K562 (cell line): ENCODE measurements around the gene NPAS3. TPM values are rescaled to one million over a fixed set of nuclear protein-coding genes. Genes with fewer than 3 reads are reported as not detected.

Experiments
- ATAC-seq: fragments of 200-7000 bp; cut with Tn5 transposase; 3 replicates; pipeline ENCODE4 v1.9.1; 2020; ENCODE audit warnings: moderate library complexity
- BruUV-seq: library from RNA; stranded (reverse); fragments of 400-500 nt; replicated peaks from 2 replicates; lab custom pipeline; 2021; lab: Mats Ljungman, UMichigan
- CTCF ChIA-PET: fragments of 300-600 bp; formaldehyde crosslinking; extraction: SDS; loops from one replicate; lab custom pipeline; 2021; ENCODE audit warnings: low intra/inter-chr PET ratio; lab: Yijun Ruan, JAX
- POLR2A ChIA-PET: fragments of 300-600, 350-650 bp; sonication (Branson Sonifier 250); formaldehyde crosslinking; extraction: SDS; loops from one replicate; lab custom pipeline; 2021; ENCODE audit warnings: antibody characterized with exemption, inconsistent platforms; lab: Yijun Ruan, JAX
- DNase-seq, 4 experiments: peaks; one replicate each; pipeline versions ENCODE4 v3.0.0 to v3.0.0-alpha.2; 2011 to 2018; ENCODE audit warnings: low spot score in 3 of 4, mixed read lengths in 3 of 4; ENCODE audit errors: extremely low read depth in 1 of 4
- FAIRE-seq: peaks from 2 replicates; lab custom pipeline; 2011; peaks lifted over from hg19 to GRCh38; lab: Jason Lieb, UNC
- H2AFZ ChIP-seq: 2 replicates; pipeline ENCODE4 v1.6.0; 2011; ENCODE audit warnings: low read depth, low read length, control low read depth, inconsistent platforms
- H3K27ac ChIP-seq: fragments of 200-600 bp; 3 replicates; pipeline ENCODE4 v1.8.0; 2011; ENCODE audit warnings: low read depth, mild to moderate bottlenecking, control low read depth, inconsistent platforms, low read length, moderate library complexity, mixed read lengths; ENCODE audit errors: extremely low read depth
- H3K27me3 ChIP-seq, 2 experiments: fragments of 300-600 bp in 1 of 2; 2 replicates in 1 of 2; 3 replicates in 1 of 2; pipeline versions ENCODE4 v1.6.0 to v1.8.0; 2011; ENCODE audit warnings: inconsistent platforms in 2 of 2, low read length in 2 of 2, mild to moderate bottlenecking in 1 of 2, mixed read lengths in 1 of 2, moderate library complexity in 1 of 2; ENCODE audit not compliant: control insufficient read depth in 2 of 2, insufficient read depth in 2 of 2
- H3K36me3 ChIP-seq: fragments of 300-600 bp; 3 replicates; pipeline ENCODE4 v1.8.0; 2011; ENCODE audit warnings: mild to moderate bottlenecking, low read length, inconsistent platforms; ENCODE audit not compliant: control insufficient read depth, insufficient read depth
- H3K4me1 ChIP-seq, 2 experiments: fragments of 200-600 bp in 1 of 2; replicated peaks in 1 of 2; 2 replicates in 1 of 2; 3 replicates in 1 of 2; pipeline versions ENCODE4 v1.5.1 to v1.8.0; 2011; ENCODE audit warnings: inconsistent platforms in 2 of 2, low read length in 2 of 2, mild to moderate bottlenecking in 1 of 2, mixed read lengths in 1 of 2, moderate library complexity in 1 of 2; ENCODE audit not compliant: control insufficient read depth in 2 of 2, insufficient read depth in 2 of 2
- H3K4me2 ChIP-seq: 2 replicates; pipeline ENCODE4 v1.6.1; 2011; ENCODE audit warnings: low read length, control low read depth, inconsistent platforms, mixed read lengths; ENCODE audit not compliant: insufficient read depth
- H3K4me3 ChIP-seq: fragments of 200-600 bp; sonication (generic), shearing (Covaris generic); 2 replicates; pipeline ENCODE4 v1.5.1; 2016; ENCODE audit warnings: control low read depth, inconsistent platforms
- H3K79me2 ChIP-seq: fragments of 200-600 bp; 3 replicates; pipeline ENCODE4 v1.8.0; 2011; ENCODE audit warnings: low read length, inconsistent platforms; ENCODE audit not compliant: control insufficient read depth, insufficient read depth
- H3K9ac ChIP-seq, 2 experiments: 2 replicates each; pipeline versions ENCODE4 v1.6.0 to v1.6.1; 2011; ENCODE audit warnings: low read depth in 2 of 2, low read length in 2 of 2, control low read depth in 1 of 2, inconsistent platforms in 1 of 2, mild to moderate bottlenecking in 1 of 2, mixed read lengths in 1 of 2; ENCODE audit not compliant: insufficient read depth in 1 of 2
- H3K9me1 ChIP-seq: one replicate; pipeline ENCODE4 v1.6.0; 2011; ENCODE audit warnings: inconsistent platforms, mild to moderate bottlenecking, low read length, moderate library complexity; ENCODE audit not compliant: control insufficient read depth, insufficient read depth
- H3K9me3 ChIP-seq: replicated peaks from 2 replicates; pipeline ENCODE4 v1.5.1; 2011; ENCODE audit warnings: low read depth, low read length, inconsistent platforms; ENCODE audit not compliant: control insufficient read depth, insufficient read depth
- H4K20me1 ChIP-seq: replicated peaks from 2 replicates; pipeline ENCODE4 v1.6.1; 2011; ENCODE audit warnings: low read length, inconsistent platforms, mixed read lengths; ENCODE audit not compliant: control insufficient read depth, insufficient read depth
- ADNP ChIP-seq: fragments of 200-800 bp; sonication (Bioruptor generic); IDR thresholded peaks from 2 replicates; pipeline ENCODE4 v1.6.1; 2016; ENCODE audit warnings: missing genetic modification characterization, missing compliant biosample characterization
- ARID2 ChIP-seq: fragments of 450-650 bp; IDR thresholded peaks from 2 replicates; pipeline ENCODE4 v1.6.1; 2017; ENCODE audit warnings: antibody characterized with exemption, mild to moderate bottlenecking
- DMBX1 ChIP-seq: fragments of 250-450 bp; sonication (Bioruptor Pico); IDR thresholded peaks from 2 replicates; pipeline ENCODE4 v1.8.0; 2022; ENCODE audit warnings: inconsistent platforms, mild to moderate bottlenecking, moderate library complexity, borderline replicate concordance
- EZH2 ChIP-seq: IDR thresholded peaks from 2 replicates; pipeline ENCODE4 v1.6.1; 2012; ENCODE audit warnings: low read depth, mild to moderate bottlenecking, inconsistent platforms, low read length, borderline replicate concordance
- FIP1L1 ChIP-seq: fragments of 200-400 bp; formaldehyde crosslinking; IDR thresholded peaks from 2 replicates; pipeline ENCODE4 v1.6.1; 2018; ENCODE audit warnings: mild to moderate bottlenecking, low read depth, low read length; ENCODE audit not compliant: poor library complexity, severe bottlenecking
- HBP1 ChIP-seq: fragments of 450-650 bp; formaldehyde crosslinking; IDR thresholded peaks from 2 replicates; pipeline ENCODE4 v1.4.0; 2022; ENCODE audit warnings: missing genetic modification characterization
- KAT8 ChIP-seq: fragments of 450-650 bp; IDR thresholded peaks from 2 replicates; pipeline ENCODE4 v1.6.1; 2016; ENCODE audit warnings: low read depth, mild to moderate bottlenecking
- KLF1 ChIP-seq: fragments of 450-650 bp; IDR thresholded peaks from 2 replicates; pipeline ENCODE4 v1.6.1; 2016; ENCODE audit warnings: missing genetic modification characterization, missing compliant biosample characterization
- MED1 ChIP-seq: sonication (generic); formaldehyde crosslinking; IDR thresholded peaks from 2 replicates; pipeline ENCODE4 v1.8.1; 2023; ENCODE audit warnings: missing genetic modification reagents, borderline replicate concordance
- PPARD ChIP-seq: fragments of 250-450 bp; sonication (Bioruptor Pico); IDR thresholded peaks from 2 replicates; pipeline ENCODE4 v1.8.0; 2022; ENCODE audit warnings: inconsistent platforms, mild to moderate bottlenecking, moderate library complexity
- RBFOX2 ChIP-seq: fragments of 200-400 bp; formaldehyde crosslinking; IDR thresholded peaks from 2 replicates; pipeline ENCODE4 v1.6.1; 2017; ENCODE audit warnings: low read depth, mild to moderate bottlenecking, low read length, moderate library complexity
- TBL1XR1 ChIP-seq, 2 experiments: IDR thresholded peaks; 2 replicates each; pipeline ENCODE4 v1.6.1; 2012; ENCODE audit warnings: improper control_type of control experiment in 2 of 2, low read length in 2 of 2, mild to moderate bottlenecking in 1 of 2
- ZNF408 ChIP-seq: fragments of 250-450 bp; sonication (Bioruptor Pico); IDR thresholded peaks from 2 replicates; pipeline ENCODE4 v1.4.0; 2020; ENCODE audit warnings: low read depth, mild to moderate bottlenecking, moderate library complexity
- ZNF589 ChIP-seq: fragments of 200-800 bp; sonication (Bioruptor generic); IDR thresholded peaks from 2 replicates; pipeline ENCODE4 v1.6.1; 2016; ENCODE audit warnings: low read depth, missing genetic modification characterization, missing compliant biosample characterization
- WGBS: fragments of 100-300 bp; shearing (Covaris generic); methylation state at CpG from one replicate; pipeline ENCODE4 v1.1.6; 2016; ENCODE audit warnings: low coverage, mixed read lengths; ENCODE audit not compliant: insufficient coverage; ENCODE audit errors: missing lambda C conversion rate; 5-methylcytosine and 5-hydroxymethylcytosine counted together
- in situ Hi-C: fragments of 300-500 bp; cut with MboI; formaldehyde crosslinking; loops from 4 replicates; pipeline ENCODE4 v1.15.0; 2018; ENCODE audit warnings: inconsistent platforms, mixed read lengths
- intact Hi-C: fragments of 100-400 bp; cut with micrococcal nuclease; formaldehyde crosslinking; loops from 2 replicates; pipeline ENCODE4 v1.14.2; 2022
- polyA plus RNA-seq, 8 experiments: library from polyadenylated mRNA; depleted of rRNA in 4 of 8; stranded (reverse) in 5 of 8; unstranded in 3 of 8; fragments of >200 nt; fragmentation: Nextera tagmentation in 2 of 8; fragmentation: Illumina TruSeq in 1 of 8; extraction: Ambion mirVana in 2 of 8; extraction: Trizol in 1 of 8; gene quantifications; 2 replicates each; pipeline versions ENCODE4 v1.2.1 to v1.2.3, GENCODE V29; 2011 to 2014; ENCODE audit warnings: inconsistent platforms in 1 of 8, missing spikeins in 1 of 8
- total RNA-seq, 7 experiments: library from RNA; depleted of rRNA in 6 of 7; stranded (reverse); fragments of >200 nt in 6 of 7; fragmentation: Illumina TruSeq in 2 of 7; extraction: Trizol in 2 of 7; gene quantifications; 2 replicates each; pipeline versions ENCODE4 v1.2.1 to v1.2.3, GENCODE V29; 2011 to 2021; ENCODE audit warnings: low replicate concordance in 1 of 7
- TF ChIP-seq, protein P1 (sequence below): fragments of 200-800 bp; sonication (Bioruptor generic); IDR thresholded peaks from 2 replicates; pipeline ENCODE4 v1.6.1; 2017; ENCODE audit warnings: missing genetic modification characterization, missing compliant biosample characterization

The NPAS3 gene
- total and polyA plus RNA-seq, 9 of the 15 experiments (the other 6 are each of a cell fraction or from before 2014, with no cell fraction given), result 0.04 TPM; not detected in 8

DNA sequence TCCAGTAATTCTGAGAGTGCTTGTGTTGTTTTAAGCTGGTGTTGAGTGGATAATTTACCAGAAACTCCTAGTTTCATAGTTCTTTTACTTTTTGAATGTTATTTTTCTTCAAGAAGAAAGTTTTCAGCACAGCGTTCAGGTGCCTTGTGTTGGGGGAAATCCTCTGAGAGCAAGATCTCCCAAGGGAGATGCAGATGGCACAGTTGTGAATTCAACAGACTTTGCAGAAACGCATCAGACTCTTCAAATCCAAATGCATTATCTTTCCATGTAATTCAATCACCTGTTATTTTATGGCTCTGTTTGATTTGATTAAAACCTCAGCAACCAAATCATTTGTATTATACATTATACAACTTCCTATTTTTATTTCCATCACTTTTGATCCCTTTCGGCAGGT is 572.3 kb downstream of the NPAS3 start:
- no peaks in the 10 kb centered on the region for H3K4me1 ChIP-seq
- POLR2A ChIA-PET, result no interaction called here
- H3K9me3 ChIP-seq, result no peaks in the 10 kb centered on the region
- H3K9ac ChIP-seq, result no peak overlapping the region
- no peak overlapping the region for H3K27ac ChIP-seq
- H3K27me3 ChIP-seq, result no peaks in the 10 kb centered on the region; a peak in 1 of 5 replicates
- in situ Hi-C loops, result no loop called here
- H3K9me1 ChIP-seq, result no peaks in the 10 kb centered on the region
- CTCF ChIA-PET, result no interaction called here
- no peak for DNase-seq
- no peaks in the 10 kb centered on the region for H3K36me3 ChIP-seq
- BruUV-seq, result no TSS peak
- H3K79me2 ChIP-seq, result no peaks in the 10 kb centered on the region
- no peak for FAIRE-seq
- intact Hi-C loops, result no loop called here
- H4K20me1 ChIP-seq, result no peaks in the 10 kb centered on the region
- no peak overlapping the region for H3K4me2 ChIP-seq
- ATAC-seq, result no peak
- TF ChIP-seq ADNP (tag), result no peak
- TF ChIP-seq, protein P1, sequence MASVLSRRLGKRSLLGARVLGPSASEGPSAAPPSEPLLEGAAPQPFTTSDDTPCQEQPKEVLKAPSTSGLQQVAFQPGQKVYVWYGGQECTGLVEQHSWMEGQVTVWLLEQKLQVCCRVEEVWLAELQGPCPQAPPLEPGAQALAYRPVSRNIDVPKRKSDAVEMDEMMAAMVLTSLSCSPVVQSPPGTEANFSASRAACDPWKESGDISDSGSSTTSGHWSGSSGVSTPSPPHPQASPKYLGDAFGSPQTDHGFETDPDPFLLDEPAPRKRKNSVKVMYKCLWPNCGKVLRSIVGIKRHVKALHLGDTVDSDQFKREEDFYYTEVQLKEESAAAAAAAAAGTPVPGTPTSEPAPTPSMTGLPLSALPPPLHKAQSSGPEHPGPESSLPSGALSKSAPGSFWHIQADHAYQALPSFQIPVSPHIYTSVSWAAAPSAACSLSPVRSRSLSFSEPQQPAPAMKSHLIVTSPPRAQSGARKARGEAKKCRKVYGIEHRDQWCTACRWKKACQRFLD, result no peak
- TF ChIP-seq KAT8, result no peak
- no peak for TF ChIP-seq MED1 (CRISPR knock-in tag)
- TF ChIP-seq KLF1, result no peak
- no peak for TF ChIP-seq ZNF589 (CRISPR knock-in tag)
- TF ChIP-seq FIP1L1, result no peak
- TF ChIP-seq PPARD (CRISPR knock-in tag), result no peak
- no peak for TF ChIP-seq EZH2
- TF ChIP-seq ARID2, result no peak
- TF ChIP-seq TBL1XR1 (IDR thresholded peaks at IDR 0.05; ENCODE audit: low read length in 2 of 2), result no peak
- TF ChIP-seq HBP1 (CRISPR knock-in tag), result no peak
- no peak for TF ChIP-seq ZNF408 (CRISPR knock-in tag)
- no peak for TF ChIP-seq RBFOX2
- no peak for TF ChIP-seq DMBX1
- 21% methylated on average over 3 of the region's 3 CpGs for WGBS
- no peak overlapping the region for H2AFZ ChIP-seq
- H3K4me3 ChIP-seq, result no peak overlapping the region
